Amniotic epithelial cell (primary cell): ENCODE results near the gene ENTHD1.
A peak's percentile ranks its signal among the peaks of the same experiment; 100 is the strongest.

Experiments used
- DNase-seq: peaks from one replicate; pipeline ENCODE4 v3.0.0-alpha.2; 2010; ENCODE audit warnings: low read depth

The ENTHD1 gene

DNA sequence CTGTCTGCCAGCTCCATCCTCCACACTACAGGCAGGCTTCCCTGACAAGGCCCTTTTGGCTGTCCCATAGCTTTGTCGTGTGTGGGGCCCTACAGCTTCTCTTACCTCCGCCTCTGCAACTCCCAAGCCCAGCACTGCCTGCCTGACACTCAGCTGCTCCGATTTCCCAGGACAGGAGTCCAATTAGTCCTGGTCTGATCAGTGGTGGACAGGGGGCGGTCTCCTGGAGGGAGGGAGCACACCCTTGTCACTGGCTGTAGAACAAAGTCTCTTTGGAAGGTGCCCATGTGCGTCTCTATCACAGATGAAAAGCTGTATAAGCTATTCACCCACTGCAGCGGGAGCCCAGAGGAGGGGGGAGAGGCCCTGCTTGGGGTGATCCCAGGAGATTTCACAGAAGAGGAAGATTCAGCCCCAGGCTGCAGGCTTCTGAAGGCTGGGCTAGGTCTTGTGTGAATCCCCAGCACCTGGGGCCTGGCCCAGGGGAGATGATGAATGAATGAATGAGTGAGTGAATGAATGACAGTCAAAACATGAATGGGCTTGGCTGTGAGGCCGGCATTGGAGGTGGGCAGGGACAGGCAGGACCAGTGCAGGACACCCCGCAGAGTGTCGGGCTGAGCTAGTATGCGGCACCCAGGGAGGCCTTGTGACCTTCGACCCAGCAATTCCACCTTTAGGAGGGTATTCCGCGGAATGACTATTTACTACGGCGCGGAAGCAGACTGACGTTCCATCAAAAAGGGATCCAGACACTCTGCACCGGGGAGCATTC lies 180.6 kb downstream of the ENTHD1 start:
- DNase-seq = no peak

DNA sequence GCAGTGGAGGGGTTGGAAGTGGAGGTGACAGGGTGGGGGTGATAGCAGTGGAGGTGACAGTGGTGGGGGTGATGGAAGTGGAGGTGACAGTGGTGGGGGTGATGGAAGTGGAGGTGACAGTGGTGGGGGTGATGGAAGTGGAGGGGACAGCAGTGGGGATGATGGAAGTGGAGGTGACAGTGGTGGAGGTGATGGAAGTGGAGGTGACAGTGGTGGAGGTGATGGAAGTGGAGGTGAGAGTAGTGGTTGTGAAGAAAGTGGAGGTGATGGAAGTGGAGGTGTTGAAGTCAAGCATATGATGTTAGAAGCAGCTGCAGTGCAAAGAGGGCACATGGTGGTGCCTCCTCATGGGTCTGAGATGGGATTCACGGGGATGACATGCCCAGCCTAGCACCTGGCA lies 181.5 kb downstream of the ENTHD1 start:
- DNase-seq = no peak

DNA sequence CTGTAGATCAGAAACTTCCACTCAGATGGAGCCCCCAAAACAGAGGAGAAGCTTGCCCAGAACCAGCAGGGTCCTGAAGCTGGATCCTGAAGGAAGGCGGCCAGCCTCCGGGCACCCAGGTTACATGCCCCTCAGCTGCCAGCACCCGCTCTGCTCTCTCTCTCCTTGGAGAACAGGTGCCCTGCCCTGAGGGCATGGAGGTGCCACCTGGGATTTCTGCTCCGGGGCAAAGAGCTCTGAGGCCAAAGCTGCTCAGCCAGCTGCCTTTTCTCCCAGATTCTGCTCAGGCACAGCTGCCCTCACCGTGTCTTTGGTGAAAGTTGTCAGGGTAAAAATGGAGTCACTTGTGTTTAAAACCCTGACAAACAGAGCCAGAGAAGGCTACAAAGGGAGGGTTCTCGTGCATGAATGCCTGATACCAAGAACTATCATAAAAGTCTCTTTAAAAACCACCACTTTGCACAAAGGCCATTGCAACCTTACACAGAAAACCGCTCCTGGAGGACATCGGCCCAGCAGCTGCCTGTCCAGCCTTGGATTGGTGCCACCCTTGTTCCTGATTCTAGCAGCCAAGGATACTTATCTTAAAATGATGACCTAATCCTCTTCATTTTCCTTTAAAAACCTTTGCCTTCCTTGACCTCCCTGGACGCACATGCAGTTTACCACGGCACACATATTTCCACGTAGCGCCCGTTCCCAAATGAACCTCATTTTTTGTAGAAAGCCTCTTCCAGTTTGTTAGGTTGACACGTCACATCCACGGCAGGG lies 183.0 kb downstream of the ENTHD1 start:
- no peak for DNase-seq

DNA sequence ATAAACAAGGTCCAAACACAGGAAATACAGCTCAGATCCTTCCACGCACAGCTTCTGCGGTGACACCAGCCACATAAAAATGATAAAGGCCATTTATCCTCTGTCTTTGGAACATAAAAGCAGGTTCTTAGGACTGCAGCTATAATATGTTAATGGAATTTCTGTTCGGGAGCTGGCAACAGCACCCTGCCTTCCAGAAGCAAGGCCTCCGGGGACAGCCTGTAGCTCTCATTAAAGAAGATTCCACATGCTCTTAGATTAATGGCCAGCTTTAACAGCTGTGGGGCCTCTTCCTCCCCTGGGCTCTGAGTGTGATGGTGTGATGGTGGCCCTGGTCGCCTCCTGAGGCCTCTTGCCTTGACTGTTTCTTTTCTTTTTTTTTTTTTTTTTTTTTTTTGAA lies 185.7 kb downstream of the ENTHD1 start:
- DNase-seq = no peak

DNA sequence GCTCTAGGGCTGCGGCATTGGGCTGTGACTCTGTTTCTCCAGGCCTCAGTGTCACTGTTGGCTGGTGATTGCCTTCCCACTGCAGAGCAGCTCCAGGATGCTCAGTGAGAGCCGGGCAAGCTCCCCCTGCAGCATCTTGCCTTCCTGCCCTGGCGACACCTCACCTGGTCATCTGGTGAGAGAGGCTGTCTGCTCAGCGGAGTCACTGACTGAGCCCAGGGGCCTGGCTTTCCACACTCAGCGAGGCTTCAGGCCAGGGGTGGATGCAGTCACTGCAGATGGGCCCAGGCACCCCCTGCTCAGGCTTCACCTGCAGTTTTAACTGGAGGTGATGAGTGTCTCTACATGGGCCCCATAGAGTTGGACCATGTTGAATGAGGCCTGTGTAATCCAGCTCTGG lies 186.2 kb downstream of the ENTHD1 start:
- DNase-seq = no peak

DNA sequence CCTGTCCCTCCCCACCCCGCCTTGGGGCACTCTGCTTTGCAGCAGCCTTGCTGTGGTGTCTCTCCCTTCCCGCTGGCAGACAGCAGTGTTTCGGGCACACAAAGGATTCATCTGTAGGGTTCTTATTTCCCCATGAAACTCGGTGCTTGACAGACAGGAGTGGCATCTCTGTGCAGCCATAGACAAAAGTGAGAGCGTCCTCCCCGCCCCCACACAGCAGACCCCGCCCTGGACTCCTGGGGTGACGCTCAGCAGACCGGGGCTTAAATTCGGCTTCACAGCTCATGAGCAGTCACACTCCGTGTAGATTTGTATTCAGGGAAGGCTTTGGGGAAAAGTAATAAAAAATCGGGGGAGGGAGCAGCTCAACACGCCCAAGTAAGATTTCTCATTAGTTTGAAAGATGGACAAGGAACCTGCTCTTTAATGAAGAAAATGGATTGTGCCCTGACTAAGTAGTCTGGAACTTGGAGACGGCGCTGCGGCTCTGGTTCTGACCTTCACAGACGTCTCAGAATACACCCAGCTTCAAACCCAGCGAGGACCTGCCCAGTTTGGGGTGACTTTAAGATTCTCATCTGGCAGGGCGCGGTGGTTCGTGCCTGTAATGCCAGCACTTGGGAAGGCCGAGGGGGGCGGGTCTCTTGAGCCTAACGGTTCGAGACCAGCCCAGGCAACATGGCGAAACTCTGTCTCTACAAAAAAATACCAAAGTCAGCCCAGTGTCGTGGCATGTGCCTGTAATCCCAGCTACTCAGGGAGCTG lies 187.0 kb downstream of the ENTHD1 start:
- DNase-seq = peak; percentile 4

DNA sequence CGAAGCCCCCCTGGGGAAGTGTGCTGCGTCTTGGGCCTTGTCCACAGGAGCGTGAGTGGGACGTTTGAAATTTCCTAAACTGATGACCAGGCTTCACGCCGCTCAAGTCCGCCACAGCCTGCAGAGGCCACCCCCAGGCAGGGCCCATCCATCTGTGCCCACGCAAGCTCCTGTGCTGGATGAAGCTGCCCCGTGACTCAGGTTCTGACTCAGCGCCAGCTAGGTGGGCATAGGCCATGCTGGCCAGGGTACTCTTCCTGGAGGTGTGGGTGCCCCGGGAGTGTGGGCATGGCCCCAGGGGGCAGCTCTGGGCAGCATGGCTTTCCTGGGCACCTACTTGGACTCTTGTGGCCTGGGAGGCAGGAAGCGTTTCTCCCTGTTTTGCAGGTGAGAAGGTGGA lies 188.2 kb downstream of the ENTHD1 start:
- no peak for DNase-seq

DNA sequence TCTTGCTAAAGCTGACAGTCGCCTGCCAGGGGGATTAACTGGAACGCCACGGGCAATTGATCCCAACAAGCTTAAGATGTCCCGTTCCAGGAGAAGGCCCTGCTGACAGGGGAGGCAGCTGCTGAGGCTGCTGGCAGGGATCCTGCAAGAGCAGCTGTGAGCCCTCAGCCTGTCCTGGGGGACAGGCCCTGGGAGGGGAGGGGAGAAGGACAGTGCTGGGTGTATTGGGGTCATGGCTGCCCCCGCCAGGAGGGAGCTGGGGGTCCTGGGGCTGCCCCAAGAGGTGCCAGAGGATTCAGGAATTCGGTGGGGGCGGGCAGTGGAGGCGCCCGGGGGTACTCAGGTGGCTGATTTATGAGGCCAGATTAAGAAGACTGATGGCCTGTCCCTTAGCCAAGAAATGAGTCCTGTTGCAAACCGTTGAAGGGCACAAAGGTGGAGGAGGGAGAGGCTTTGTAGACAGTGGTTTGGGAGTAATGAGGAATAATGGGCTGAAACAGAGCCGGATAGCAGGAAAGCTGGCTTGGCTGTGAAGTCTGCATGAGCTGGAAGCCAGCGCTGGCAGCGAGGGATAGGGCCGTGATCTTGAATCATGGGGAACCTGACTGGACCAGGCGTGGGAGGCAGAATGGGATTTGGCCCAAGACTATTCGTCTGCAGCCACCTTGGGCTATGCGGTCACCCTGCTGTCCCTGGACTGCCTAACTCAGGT lies 189.5 kb downstream of the ENTHD1 start:
- DNase-seq = no peak

DNA sequence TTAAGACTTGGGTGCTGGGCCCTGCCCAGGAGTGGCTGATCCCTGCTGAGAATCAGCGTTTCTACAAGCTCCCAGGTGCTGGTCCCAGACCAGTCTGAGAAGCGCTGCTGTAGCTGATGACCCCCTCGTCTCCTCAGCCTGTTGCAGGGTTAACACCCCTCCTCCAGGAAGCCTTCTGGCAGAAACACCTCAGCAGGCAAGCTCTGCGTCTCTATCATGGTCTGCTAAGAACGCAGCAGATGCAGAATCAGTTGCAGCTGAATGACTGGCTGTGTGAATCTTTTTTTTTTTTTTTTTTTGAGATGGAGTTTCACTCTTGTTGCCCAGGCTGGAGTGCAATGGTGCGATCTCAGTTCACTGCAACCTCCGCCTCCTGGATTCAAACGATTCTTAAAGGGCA lies 190.5 kb downstream of the ENTHD1 start:
- DNase-seq = no peak

DNA sequence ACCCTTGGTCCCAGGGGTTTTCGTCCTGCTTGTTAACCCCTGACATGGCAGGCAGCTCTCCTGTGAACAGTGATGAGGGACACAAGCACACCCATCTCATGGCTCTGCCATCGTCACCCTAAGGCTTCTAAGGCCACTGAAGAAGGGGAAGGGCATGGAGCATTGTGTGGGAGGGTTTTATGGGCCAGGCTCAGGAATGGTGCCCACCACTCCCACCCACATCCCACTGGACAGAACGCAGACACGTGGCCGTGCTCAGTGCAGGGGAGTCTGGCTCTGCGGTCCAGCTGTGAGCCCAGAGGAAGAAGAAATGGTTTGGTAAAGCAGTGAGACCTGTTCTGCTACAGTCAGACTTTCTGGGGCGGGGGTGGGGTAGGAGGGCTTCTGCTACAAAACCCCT lies 193.0 kb downstream of the ENTHD1 start:
- DNase-seq = no peak

DNA sequence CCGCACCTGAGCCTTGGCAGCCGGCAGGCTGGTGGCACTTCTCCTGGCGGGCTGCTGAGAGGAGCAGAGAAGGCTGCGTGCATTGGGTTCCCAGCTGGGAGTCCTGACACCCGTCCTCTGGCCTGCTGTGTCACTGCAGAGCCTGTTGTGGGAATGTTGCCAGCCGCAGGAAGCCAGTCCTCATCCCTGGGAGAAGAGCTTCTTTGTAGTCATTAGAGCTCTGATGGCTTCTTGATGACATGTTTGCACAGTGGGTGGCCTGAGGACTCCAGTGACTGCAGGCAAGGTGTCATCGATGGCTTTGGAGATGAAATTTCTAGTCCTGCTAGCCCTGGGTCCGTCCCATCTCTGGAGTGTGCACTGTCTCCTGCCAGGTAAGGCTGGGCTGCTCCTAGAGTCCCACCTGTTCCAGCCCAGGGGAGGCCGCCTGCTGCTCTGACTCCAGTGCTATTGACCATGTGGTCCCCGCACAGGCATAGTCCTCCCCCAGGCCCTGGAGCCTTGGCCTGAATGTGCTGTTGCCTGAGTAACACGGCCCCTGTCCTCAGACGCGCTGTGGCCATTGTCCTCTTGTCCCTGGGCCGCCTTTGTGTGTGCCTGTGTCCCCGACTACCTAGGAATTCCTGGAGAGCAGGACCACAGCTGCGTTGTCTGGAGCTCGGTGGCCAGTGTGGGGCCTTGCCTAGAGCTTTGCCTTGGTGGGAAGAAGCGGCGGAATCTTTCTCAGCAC lies 193.8 kb downstream of the ENTHD1 start:
- DNase-seq = no peak

DNA sequence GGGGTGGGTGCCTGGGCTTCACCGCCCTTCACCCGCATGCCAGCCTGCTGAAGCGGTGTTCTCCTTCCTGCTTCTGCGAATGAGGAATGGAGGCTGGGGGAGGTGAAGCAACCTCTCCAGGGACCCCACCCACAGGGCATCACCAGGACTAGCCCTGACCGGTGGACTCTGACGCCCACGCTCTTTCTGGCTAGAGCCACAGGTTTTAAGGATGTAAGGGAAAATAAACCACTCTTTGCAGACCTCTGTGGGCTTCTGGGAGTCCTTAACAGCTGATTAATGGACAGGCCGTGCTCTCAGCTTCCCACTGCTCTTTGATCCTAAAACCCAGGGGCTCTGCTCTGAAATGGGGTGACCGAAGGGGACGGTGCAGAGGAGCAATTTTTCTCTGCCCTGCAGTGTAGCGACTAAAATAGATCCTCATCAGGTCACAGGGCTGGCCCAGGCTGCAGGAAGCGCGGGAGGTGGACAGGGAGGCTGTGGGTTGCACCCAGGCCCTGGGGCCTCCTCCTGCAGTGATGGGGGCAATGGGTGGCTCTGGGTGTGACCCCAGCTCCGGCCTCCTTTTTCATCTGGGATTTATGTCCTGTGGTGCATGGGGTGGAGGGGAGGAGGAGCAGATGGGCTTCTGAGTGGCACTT lies 195.7 kb downstream of the ENTHD1 start:
- DNase-seq = no peak

DNA sequence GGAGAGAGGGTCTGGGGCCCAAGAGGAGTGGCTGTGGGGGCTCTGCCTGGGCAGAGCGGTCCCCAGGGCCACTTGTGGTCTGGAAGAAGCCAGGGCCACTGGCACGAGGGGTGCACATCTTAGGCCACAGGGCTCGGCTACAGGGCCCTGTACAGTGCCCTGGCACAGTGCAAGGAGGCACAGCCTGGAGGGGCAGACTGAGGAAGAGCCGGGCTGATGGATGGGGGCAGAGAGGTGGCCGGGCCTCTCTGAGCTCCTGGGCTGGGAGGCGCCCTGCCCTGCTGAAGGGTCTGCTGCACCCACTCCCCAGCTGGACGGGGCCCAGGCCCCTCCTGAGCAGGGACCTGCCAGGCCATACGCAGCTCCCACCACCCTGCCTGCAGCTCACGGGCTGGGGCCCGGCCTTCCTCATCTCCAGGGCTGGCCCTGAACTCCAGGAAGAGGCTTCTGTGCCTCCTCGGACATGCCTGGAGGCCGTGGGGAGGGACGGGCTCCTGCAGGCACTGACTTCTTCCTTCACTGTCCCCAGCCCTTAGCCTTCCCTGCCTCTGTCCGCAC lies 199.5 kb downstream of the ENTHD1 start:
- DNase-seq = no peak
